H9 (cell line): ENCODE data around the gene MRGPRG. TPM values are rescaled to one million over a fixed set of nuclear protein-coding genes. Genes with fewer than 3 reads are reported as not detected.
"Not testable (repeated sequence)": the region's sequence is repeated elsewhere in the genome, so short reads cannot be mapped to it uniquely, and the experiment has no call there.

Source experiments
- DNase-seq: peaks from one replicate; pipeline ENCODE4 v3.0.0-alpha.2; 2017
- H2AFZ ChIP-seq: one replicate; pipeline ENCODE4 v1.6.1; 2013; ENCODE audit warnings: mild to moderate bottlenecking, low read length, control low read depth, moderate library complexity
- H2AK5ac ChIP-seq: 2 replicates; pipeline ENCODE4 v1.6.1; 2013; ENCODE audit warnings: low read length, control low read depth, mixed read lengths; ENCODE audit not compliant: insufficient read length
- H2BK120ac ChIP-seq: one replicate; pipeline ENCODE4 v1.6.1; 2013; ENCODE audit warnings: low read depth, mild to moderate bottlenecking, low read length, control low read depth, inconsistent platforms; ENCODE audit not compliant: poor library complexity, severe bottlenecking
- H2BK12ac ChIP-seq: 2 replicates; pipeline ENCODE4 v1.6.1; 2013; ENCODE audit warnings: low read length, control low read depth, mixed read lengths, low read depth; ENCODE audit not compliant: insufficient read length
- H2BK15ac ChIP-seq: 2 replicates; pipeline ENCODE4 v1.6.1; 2013; ENCODE audit warnings: low read depth, low read length, control low read depth
- H2BK20ac ChIP-seq: one replicate; pipeline ENCODE4 v1.6.1; 2013; ENCODE audit warnings: low read depth, mild to moderate bottlenecking, low read length, control low read depth, inconsistent platforms; ENCODE audit not compliant: poor library complexity, severe bottlenecking
- H2BK5ac ChIP-seq: 2 replicates; pipeline ENCODE4 v1.6.1; 2013; ENCODE audit warnings: low read length, control low read depth, mixed read lengths; ENCODE audit not compliant: insufficient read length
- H3K14ac ChIP-seq: 2 replicates; pipeline ENCODE4 v1.6.1; 2013; ENCODE audit warnings: low read length, control low read depth; ENCODE audit not compliant: insufficient read depth
- H3K18ac ChIP-seq: 2 replicates; pipeline ENCODE4 v1.6.1; 2013; ENCODE audit warnings: low read depth, mild to moderate bottlenecking, mixed read lengths, low read length, control low read depth; ENCODE audit not compliant: insufficient read length
- H3K23ac ChIP-seq: 2 replicates; pipeline ENCODE4 v1.6.1; 2013; ENCODE audit warnings: low read length, control low read depth, mixed read lengths, low read depth; ENCODE audit not compliant: insufficient read length
- H3K23me2 ChIP-seq: 2 replicates; pipeline ENCODE4 v1.6.1; 2013; ENCODE audit warnings: low read depth, mild to moderate bottlenecking, mixed read lengths, low read length, control low read depth; ENCODE audit not compliant: insufficient read length, poor library complexity, severe bottlenecking
- H3K27ac ChIP-seq: 2 replicates; pipeline ENCODE4 v1.5.1; 2013; ENCODE audit warnings: low read length, control low read depth, mixed read lengths, low read depth; ENCODE audit not compliant: insufficient read length
- H3K27me3 ChIP-seq: 2 replicates; pipeline ENCODE4 v1.6.1; 2013; ENCODE audit warnings: low read length, control low read depth, inconsistent platforms; ENCODE audit not compliant: insufficient read depth
- H3K4ac ChIP-seq: 2 replicates; pipeline ENCODE4 v1.6.1; 2013; ENCODE audit warnings: low read depth, mild to moderate bottlenecking, control low read depth, inconsistent platforms, low read length, moderate library complexity
- H3K4me1 ChIP-seq: 2 replicates; pipeline ENCODE4 v1.6.1; 2013; ENCODE audit warnings: low read length, control low read depth, inconsistent platforms; ENCODE audit not compliant: insufficient read depth
- H3K4me2 ChIP-seq: 2 replicates; pipeline ENCODE4 v1.6.1; 2013; ENCODE audit warnings: low read length, control low read depth, mixed read lengths; ENCODE audit not compliant: insufficient read length, insufficient read depth
- H3K56ac ChIP-seq: 2 replicates; pipeline ENCODE4 v1.6.1; 2013; ENCODE audit warnings: low read depth, mild to moderate bottlenecking, mixed read lengths, low read length, control low read depth; ENCODE audit not compliant: insufficient read length
- H3K79me1 ChIP-seq: 2 replicates; pipeline ENCODE4 v1.6.1; 2013; ENCODE audit warnings: low read depth, mild to moderate bottlenecking, moderate library complexity, low read length, control low read depth, inconsistent platforms; ENCODE audit not compliant: insufficient read depth, poor library complexity, severe bottlenecking
- H3K79me2 ChIP-seq: 2 replicates; pipeline ENCODE4 v1.6.1; 2013; ENCODE audit warnings: low read length, control low read depth, inconsistent platforms; ENCODE audit not compliant: insufficient read depth
- H3K9ac ChIP-seq: 2 replicates; pipeline ENCODE4 v1.6.1; 2013; ENCODE audit warnings: low read length, control low read depth, mixed read lengths; ENCODE audit not compliant: insufficient read length; ENCODE audit errors: extremely low read depth
- H3K9me3 ChIP-seq: one replicate; pipeline ENCODE4 v1.6.1; 2013; ENCODE audit warnings: low read depth, low read length, inconsistent platforms; ENCODE audit not compliant: control insufficient read depth
- H3T11ph ChIP-seq: one replicate; pipeline ENCODE4 v1.6.1; 2013; ENCODE audit warnings: mild to moderate bottlenecking, low read length, control low read depth, inconsistent platforms
- H4K20me1 ChIP-seq: one replicate; pipeline ENCODE4 v1.6.1; 2013; ENCODE audit not compliant: control insufficient read depth, insufficient read length, insufficient read depth
- H4K5ac ChIP-seq: 2 replicates; pipeline ENCODE4 v1.6.1; 2013; ENCODE audit warnings: low read depth, mild to moderate bottlenecking, mixed read lengths, low read length, control low read depth; ENCODE audit not compliant: insufficient read length
- H4K8ac ChIP-seq: replicated peaks from 2 replicates; pipeline ENCODE4 v1.6.1; 2013; ENCODE audit warnings: low read length, control low read depth, mixed read lengths, low read depth; ENCODE audit not compliant: insufficient read length
- H4K91ac ChIP-seq: 2 replicates; pipeline ENCODE4 v1.6.1; 2013; ENCODE audit warnings: low read depth, mild to moderate bottlenecking, moderate library complexity, mixed read lengths, low read length, control low read depth; ENCODE audit not compliant: insufficient read length
- H3K27ac Mint-ChIP-seq, 3 experiments: 2 replicates in 2 of 3; 3 replicates in 1 of 3; pipeline ENCODE4 v1.8.0; 2020 to 2021; ENCODE audit warnings: mixed read lengths in 3 of 3, mild to moderate bottlenecking in 1 of 3, moderate library complexity in 1 of 3
- H3K27me3 Mint-ChIP-seq: 2 replicates; pipeline ENCODE4 v1.8.0; 2021; ENCODE audit warnings: low read depth, mild to moderate bottlenecking, moderate library complexity, mixed read lengths
- H3K36me3 Mint-ChIP-seq, 3 experiments: 2 replicates in 2 of 3; 3 replicates in 1 of 3; pipeline ENCODE4 v1.8.0; 2020 to 2021; ENCODE audit warnings: low read depth in 3 of 3, mixed read lengths in 3 of 3; ENCODE audit not compliant: insufficient read depth in 1 of 3
- H3K4me1 Mint-ChIP-seq, 2 experiments: 2 replicates each; pipeline ENCODE4 v1.8.0; 2020; ENCODE audit warnings: mixed read lengths in 2 of 2
- H3K4me3 Mint-ChIP-seq, 2 experiments: 2 replicates in 1 of 2; 3 replicates in 1 of 2; pipeline ENCODE4 v1.8.0; 2020 to 2021; ENCODE audit warnings: mild to moderate bottlenecking in 2 of 2, mixed read lengths in 2 of 2, moderate library complexity in 1 of 2
- H3K9me3 Mint-ChIP-seq, 2 experiments: 2 replicates in 1 of 2; 3 replicates in 1 of 2; pipeline ENCODE4 v1.8.0; 2020; ENCODE audit warnings: mild to moderate bottlenecking in 2 of 2, mixed read lengths in 2 of 2, moderate library complexity in 1 of 2
- WGBS: extraction: QIAGEN DNeasy Blood & Tissue Kit; methylation state at CpG from one replicate; pipeline ENCODE4 v1.1.7; 2013; ENCODE audit warnings: missing lambda C conversion rate, low lambda C conversion rate, mixed read lengths; ENCODE audit not compliant: insufficient read length; ENCODE audit errors: extremely low coverage; 5-methylcytosine and 5-hydroxymethylcytosine counted together
- total RNA-seq: library from RNA; stranded (reverse); gene quantifications from 2 replicates; pipeline ENCODE4 v1.2.1, GENCODE V29; 2021

Gene MRGPRG
- total RNA-seq, 1 experiment from 2014 or later, result not detected

GRCh38 chr11:3261831-3262230 is 43.2 kb upstream of the MRGPRG start:
- H3K23me2 ChIP-seq, H3K27me3 ChIP-seq, H3K4me1 ChIP-seq, H3K9me3 Mint-ChIP-seq, H3K18ac ChIP-seq, H3K79me1 ChIP-seq, H3K27me3 Mint-ChIP-seq, H3K27ac Mint-ChIP-seq, H3T11ph ChIP-seq, H4K5ac ChIP-seq, H3K36me3 Mint-ChIP-seq, H3K79me2 ChIP-seq, H4K20me1 ChIP-seq, DNase-seq, H3K4me2 ChIP-seq, H3K4me3 Mint-ChIP-seq, H3K9me3 ChIP-seq, H3K14ac ChIP-seq, H3K23ac ChIP-seq, H3K27ac ChIP-seq, H3K56ac ChIP-seq, H2BK120ac ChIP-seq, H2BK20ac ChIP-seq, H4K8ac ChIP-seq, H4K91ac ChIP-seq, H3K9ac ChIP-seq, H3K4me1 Mint-ChIP-seq, H2AFZ ChIP-seq, H2BK12ac ChIP-seq, H2BK5ac ChIP-seq, H2AK5ac ChIP-seq, H3K4ac ChIP-seq, H2BK15ac ChIP-seq: not testable (repeated sequence)
- no CpG with 5 or more reads among the region's 8 CpGs for WGBS

GRCh38 chr11:3257509-3257908 is 38.9 kb upstream of the MRGPRG start:
- H3K27ac Mint-ChIP-seq, result not testable (repeated sequence)

More at GRCh38 chr11:3257509-3257908, 38.9 kb upstream of the MRGPRG start:
- H3K27me3 ChIP-seq, H3K79me1 ChIP-seq, H3K9ac ChIP-seq, H3K9me3 Mint-ChIP-seq, H2BK15ac ChIP-seq, DNase-seq, H2BK120ac ChIP-seq, H3K4me2 ChIP-seq, H3K27me3 Mint-ChIP-seq, H2AK5ac ChIP-seq, H3K4me1 ChIP-seq, H3K18ac ChIP-seq, H4K91ac ChIP-seq, H3K27ac ChIP-seq, H3K36me3 Mint-ChIP-seq, H4K5ac ChIP-seq, H3K4ac ChIP-seq, H3T11ph ChIP-seq, H4K20me1 ChIP-seq, H4K8ac ChIP-seq, H3K14ac ChIP-seq, H3K23me2 ChIP-seq, H2BK5ac ChIP-seq, H3K23ac ChIP-seq, H2BK20ac ChIP-seq, H2AFZ ChIP-seq, H3K79me2 ChIP-seq, H3K9me3 ChIP-seq, H2BK12ac ChIP-seq, H3K4me3 Mint-ChIP-seq, H3K56ac ChIP-seq, H3K4me1 Mint-ChIP-seq: not testable (repeated sequence)
- WGBS, result no CpG with 5 or more reads among the region's 1 CpG
